Fibroblast of the conjunctiva (primary cell): ENCODE data around the gene PRKAG2.

Source experiments
- DNase-seq: peaks from one replicate; pipeline ENCODE4 v3.0.0-alpha.2; 2010; ENCODE audit warnings: low read depth

The PRKAG2 gene

DNA sequence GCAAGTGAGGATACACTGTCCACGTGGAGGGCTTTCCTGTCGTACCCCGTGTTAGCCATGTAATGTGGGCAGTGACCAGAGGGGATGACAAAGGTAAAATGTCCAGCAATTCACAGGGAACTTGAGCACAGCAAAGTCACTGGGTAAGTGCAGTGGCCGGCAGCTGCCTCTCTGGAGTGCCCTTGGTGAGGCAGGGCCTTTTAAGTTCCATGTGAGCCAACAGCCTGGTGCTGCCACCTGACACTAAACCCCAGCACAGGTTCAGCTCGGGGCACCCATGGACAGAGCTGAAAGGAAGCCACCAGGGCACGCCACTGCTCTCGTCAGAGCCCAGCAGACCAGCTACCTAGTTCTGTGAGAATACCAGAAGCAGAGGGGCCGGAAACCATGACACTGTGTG lies 168.3 kb downstream of the PRKAG2 start:
- DNase-seq = no peak

DNA sequence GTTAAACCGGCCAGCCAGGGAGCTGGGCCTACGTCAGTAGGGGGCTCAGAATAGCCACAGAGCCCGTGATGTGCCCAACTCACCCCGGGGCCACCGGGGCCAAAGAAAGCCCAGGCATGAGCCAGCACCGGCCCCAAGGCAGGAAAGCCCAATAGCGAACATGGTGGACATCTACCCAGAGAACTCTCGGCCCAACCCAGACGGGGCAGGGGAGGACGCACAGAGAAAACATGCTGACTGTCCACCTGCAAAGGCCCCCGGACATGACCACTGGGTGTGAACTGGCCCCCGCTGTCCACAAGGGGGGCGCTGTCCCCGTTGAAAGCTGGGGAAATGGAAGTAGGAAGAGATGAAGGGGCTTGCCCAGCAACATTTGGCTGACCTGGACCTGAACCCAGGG lies 169.2 kb downstream of the PRKAG2 start:
- DNase-seq = no peak

DNA sequence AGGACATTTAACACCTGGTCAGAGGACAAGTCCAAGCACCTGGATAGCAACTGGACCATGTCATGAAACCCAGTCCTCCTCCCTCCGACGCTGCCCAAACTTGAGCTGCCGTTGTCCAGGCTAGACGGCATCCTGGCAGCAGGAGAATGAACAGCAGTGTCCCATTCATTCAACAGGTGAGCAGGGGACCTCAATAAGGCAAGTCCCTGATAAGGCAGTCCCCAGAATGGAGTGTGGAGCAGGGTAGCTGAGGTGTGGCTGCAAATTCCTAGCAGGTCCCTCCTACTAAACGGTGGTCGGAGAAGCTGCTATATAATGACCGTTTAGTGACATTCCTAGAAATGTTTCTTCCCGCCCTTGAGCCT lies 169.8 kb downstream of the PRKAG2 start:
- DNase-seq = no peak

DNA sequence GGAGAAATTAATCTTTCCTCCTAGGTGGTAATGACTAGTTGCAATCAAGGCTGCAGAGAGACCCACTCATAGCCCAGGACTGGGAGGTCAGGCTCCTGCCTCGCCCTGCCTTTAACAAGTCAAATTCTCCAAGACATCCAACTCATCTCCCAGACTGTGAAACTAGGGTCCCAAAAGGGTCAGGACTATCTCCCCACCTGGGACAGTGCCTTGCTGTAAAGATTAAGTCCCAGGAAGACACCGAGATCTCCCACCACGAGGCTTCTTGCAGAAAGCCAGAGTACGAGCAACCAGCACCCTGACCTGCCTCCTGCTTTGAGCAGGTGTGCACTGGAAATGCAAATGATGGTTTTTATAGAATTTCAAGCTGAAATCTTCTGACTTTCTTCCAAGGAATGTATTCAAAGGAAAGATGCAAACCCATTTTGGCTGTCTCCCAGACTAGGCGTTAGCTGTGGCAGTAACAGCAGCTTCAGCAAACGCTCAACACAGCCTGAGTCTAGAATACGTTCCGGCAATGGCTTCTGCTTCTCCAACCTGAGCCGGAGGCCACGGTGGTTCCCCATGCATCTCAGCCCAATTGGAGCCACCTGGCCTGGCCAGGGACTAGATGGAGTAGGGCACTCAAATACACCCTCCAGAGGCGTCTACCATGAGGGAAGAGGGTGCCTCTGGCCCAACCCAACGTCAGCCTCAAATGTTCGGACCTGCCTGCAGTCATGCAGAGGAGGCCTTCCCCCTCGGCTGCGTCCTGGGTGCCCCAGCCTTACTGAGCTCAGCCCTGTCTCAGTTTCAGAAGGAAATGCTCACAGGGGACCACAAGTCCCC lies 170.4 kb downstream of the PRKAG2 start:
- DNase-seq = no peak

DNA sequence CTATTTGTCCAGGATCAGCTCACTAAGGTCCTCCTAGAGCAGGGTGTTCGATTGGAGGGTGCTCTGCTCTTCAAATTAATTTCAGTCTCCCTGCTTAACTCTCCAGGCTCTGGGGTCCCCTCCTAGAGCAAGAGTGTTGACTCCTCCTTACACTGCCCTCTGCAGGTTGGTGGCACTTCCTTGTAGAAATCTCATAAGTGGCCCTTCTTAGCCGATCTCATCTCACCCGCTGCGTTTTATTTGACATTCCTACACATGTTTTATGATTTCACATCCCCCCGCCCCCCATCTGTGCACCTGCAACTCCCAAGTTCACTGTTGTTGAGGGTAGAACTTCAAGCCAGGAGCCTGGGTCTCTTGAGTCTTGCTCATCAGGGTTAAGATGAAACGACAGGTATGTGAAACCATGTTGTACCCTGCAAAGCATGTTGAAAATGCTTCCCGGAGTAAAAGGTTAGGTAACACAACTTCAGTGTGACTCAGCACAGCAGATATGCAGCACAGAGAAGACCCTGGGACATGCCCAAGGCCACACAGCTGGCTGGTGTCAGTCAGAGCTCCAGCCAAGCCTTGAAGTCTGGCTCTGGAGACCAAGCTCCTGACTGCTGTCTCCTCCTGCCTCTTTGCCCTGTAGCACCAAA lies 171.2 kb downstream of the PRKAG2 start:
- peak; percentile 33 for DNase-seq

DNA sequence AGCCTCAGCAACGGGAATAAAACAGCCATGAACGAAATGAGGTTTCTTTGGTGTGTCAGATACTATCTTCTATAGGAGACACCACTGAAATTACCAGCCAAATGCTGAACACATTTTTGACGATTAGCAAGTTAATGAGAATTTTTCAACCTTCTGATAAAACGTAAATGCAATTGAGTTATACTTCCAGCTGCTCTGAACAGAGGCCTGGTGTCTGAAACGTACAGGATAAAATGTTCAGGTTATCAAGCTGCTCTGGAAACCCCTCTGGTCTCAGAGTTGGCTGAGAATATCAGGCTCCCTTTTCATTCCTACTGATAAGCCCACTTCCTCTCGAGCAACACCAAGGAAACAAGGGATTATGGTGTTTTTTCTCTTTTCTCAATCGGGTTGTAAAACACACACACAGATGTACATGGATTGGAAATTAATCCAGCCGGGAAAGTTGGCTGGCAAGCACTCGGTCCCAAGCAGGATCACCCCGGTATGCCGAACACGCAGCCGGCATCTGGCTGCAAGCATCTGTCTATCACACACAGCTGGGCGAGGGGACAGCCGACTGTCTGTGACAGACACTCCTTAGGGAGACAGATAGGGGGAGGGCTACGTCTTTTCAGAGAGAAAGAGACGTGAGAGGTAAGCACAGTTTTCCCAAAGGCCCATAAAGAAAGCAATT lies 171.8 kb downstream of the PRKAG2 start:
- no peak for DNase-seq

DNA sequence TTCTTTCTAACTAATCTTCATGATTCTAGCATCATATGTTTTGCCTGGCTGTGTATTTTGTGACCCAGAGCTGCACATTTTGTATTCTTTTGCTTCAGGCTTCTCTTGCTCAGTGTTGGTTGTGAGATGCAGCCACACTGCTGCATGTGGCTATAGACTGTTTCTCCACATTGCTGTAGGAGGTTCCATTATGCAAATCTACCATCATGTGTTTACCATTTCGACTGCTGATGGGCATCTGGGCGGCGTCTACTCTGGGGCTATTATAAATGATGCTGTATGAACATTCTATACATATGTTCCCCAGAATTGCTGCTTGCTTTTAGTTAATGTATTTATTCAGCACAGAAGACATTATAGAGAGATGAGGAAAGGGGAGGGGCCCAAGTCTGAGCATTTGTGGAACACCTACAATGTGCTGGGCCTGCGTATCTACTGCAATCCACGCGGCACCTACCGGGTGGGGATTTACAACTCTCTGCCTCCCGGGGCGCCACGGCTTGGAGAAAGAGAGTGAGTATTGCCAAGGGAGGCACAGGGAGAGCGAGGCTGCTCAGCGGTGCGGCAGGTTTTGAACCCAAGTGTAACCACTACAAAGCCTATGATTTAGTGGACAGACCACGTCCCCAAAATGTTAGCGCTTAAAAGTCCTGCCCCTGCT lies 172.5 kb downstream of the PRKAG2 start:
- DNase-seq = no peak

DNA sequence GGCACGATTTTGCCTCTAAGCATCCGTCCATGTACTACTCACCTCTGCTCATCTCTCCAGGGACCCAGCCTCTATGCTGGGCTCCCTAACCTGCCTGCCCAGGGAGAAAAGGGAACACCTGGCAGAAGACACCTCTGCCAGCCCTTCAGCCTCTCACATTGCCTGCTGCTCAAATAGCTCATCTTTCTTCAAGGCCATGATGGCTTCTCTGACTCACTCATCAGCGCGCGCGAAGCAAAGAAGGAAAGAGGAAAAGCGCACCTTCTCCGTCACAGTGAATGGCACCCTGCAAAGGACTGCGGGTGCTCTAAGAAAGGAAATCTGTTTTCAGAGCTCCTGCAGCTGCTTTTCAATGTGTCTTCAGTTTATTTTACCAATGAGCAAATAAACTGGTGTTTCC lies 174.0 kb downstream of the PRKAG2 start:
- DNase-seq = no peak

DNA sequence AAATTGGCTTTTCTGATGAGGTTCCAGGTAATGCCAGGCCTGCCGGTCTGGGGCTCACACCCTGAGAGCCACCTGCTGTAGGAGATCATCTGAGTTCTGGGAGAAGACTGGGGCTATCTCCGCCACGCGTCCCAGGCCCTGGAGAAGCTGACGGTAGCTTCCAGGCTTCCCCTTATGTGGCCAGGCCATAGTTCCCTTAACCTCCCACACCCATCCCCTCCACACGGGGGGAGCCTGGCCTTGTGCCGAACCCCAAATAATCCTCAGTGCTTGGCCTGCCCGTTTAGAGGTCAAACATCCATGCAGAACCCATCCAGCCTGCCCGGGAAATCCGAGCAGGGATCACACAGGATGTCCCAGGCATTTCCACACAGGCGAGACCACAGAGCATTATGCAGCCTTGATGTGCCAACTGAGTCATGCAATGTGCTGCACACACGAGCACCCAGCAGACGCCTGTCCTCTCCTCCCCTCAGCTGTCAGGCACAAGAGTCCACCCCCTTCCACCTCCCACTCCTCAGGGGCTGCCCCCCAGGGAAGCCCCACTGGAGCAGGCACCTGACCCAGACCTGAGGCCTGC lies 176.2 kb downstream of the PRKAG2 start:
- no peak for DNase-seq

DNA sequence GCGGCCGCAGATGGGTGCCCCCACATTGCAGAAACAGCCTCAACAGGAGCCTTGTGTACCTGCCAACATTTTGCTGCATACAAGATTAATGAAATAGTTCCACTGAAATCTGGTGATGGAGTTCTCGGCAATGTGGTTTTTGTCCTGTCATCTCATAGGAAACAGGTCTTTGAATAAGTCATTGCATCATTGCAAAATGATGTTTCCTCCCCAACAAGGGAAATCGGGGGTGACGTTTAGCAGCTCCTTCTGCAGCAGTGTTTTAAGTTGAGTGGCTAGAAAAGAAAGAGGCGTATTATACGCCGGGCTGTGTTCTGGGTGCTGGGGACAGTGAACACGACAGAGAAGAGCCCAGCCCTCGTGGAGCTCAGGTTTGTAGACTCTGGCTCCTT lies 177.0 kb downstream of the PRKAG2 start:
- no peak for DNase-seq

DNA sequence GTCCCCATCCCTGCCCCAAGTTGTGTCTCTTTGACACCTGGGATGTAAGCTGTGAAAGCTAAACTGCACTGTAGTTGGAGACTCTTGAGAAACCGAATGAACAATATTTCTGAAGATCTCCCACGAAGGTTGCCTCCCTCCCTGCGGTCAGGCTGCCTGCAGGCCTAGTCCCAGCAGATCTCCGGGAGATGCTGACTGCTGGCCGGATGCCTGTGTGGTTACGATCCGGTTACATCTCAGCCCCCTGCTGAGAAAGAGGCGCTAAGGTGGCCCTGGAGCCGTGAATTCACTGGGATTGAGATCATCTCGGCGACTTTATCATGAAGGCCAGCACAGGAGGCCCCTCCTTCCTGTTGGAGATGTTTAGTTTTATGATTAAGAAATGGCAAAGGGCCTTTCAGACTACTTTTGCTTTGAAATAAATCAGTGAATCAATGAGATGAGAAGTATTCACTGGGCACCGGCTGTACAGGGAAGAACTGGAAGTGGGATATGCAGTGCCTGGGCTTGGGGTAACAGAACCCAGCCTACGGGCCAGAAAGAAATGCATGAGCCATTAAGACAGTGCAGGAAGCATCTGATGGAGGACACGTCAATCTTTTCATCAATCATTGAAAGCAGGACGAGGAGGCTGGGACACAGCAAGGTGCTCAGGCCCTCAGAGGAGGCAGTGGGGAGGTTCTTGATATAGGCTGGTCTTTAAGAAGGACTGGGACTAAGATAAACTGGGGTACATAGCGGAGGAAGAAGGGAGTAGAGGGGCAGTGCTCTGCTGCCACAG lies 177.6 kb downstream of the PRKAG2 start:
- peak; percentile 82 for DNase-seq

DNA sequence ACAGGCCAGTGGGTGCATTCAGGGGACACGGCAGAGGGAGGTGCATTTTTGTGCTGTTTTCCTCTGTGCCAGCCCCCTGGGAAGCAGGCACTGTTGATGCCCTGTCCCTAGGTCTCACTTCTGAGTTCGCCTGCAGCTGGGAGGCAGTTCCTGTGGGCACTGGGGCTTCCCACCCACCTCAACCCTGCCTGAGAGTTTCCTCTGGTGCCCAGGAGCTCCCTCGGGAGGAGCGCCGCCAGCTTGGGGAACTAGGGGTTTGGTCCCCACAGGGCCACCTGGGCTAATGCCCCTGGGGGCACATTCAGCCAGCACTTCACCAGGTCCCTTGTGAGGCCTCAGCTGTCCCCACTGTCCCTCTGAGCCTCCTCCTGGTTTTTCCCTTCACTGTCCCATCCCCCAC lies 179.0 kb downstream of the PRKAG2 start:
- DNase-seq = no peak

DNA sequence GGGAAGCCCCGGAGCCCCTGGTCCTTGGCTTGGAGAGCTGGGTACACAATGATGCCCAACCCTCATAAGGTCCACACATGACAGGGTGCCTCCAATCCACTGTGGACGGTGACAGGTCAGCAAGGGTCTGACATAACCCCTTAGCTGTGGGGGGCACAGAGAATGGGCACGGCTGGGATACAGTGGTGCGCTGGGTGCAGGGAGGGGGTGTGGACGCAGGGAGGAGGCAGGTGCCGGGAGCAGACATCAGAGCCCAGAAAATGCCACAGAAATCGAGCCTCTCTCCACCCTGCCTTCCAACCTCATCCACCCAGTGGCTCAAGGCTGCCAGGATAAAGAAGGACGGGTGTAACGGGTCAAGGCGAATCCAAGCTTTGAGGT lies 179.4 kb downstream of the PRKAG2 start:
- no peak for DNase-seq

DNA sequence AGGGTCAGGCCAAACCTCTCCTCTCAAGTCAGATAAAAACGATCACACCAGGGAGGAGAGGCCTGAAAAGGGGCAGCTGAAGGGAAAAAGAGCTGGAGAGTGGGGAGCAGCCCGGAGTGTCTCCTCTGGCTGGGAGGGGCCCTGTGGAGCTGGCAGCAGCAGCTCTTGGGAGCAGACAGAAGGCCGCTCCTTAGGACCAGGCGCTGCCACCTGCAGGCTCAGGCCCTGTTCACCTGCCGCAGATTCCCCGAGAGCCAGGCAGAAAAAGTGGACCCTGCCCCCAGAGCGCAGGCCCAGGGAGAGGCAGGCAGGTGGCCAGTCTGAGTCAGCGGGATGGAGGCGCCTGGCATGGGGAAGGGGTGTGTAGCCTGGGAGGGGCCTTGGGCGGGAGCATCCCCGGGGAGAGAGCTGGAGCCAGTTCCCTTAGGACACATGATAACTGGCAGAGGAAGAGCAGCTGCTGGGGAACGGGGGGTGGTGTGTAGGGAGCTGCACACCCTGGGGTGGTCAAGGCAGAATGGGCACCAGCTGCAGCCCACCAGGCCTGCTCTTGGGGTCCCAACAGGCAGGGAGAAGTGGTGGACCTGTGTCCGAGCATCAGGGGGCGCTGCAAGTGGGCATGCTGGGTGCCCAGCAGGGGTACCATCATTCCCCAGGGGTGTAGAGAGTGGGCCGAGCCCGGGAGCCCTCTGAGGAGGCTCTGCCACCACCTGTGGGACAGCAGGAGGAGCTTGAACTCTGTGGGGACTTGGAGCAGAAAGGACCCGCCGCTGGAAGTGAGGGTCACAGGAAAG lies 180.0 kb downstream of the PRKAG2 start:
- no peak for DNase-seq

DNA sequence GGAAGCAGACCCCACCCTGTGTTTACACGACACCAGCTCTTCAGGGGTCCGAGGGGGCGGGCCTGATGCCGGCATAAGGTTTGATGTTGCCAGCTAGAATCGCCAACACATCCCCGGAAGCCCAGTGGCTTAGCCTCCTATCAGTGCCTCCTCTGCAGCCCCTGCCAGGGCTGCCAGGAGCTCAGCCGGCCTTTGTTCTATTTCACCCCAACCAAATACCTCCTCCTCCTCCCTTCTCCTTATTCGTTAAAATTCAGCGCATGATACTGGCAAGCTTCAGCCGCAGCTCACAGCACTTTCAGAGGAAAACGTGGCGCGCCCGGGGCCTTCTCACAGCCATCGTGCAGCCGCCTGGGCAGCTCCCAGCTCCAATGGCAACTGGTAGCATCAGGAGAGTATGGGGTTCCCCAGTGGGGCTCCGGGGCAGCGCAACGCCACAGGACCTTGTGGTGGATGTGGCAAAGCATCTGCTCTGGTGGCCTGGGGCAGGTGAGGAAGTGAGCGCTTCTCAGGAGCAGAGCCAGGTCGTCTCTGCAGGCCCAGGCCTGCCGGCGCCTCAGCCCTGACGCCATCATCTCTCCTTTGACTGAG lies 180.9 kb downstream of the PRKAG2 start:
- no peak for DNase-seq

DNA sequence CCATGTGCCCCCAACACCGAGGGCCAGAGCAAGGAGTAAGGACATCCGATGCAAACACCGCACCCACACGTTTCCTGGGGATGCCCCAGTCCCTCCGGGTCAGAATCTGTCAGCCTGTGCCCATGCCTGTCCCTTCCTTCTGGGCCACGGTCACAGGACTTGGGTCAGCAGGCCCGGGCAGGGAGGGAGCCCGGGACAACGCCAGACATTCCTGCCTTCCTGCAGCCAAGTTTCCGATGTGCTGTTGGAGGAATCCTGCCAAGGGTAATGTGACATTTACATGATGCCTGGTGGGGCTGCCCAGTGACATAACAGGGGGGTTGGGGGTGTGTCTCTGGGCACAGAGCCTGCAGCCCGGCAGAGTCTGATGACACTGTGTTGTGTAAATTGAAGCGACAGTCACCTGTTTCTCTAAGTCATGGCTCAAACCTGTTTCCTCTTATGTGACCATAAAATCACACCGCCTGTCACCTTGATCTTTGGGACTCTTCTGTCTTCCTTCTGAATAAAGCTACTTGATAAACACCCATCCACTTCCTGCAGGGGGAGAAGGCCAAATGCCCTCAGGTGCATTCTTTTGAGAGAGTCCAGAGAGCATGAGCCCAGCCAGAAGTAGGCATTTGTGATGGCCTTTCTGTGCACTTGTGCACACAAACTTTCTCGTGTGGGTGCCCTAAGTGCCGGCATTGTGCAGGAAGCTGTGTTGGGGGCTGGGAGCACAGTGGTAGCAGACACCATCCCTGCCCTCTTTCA lies 181.9 kb downstream of the PRKAG2 start:
- DNase-seq = no peak

DNA sequence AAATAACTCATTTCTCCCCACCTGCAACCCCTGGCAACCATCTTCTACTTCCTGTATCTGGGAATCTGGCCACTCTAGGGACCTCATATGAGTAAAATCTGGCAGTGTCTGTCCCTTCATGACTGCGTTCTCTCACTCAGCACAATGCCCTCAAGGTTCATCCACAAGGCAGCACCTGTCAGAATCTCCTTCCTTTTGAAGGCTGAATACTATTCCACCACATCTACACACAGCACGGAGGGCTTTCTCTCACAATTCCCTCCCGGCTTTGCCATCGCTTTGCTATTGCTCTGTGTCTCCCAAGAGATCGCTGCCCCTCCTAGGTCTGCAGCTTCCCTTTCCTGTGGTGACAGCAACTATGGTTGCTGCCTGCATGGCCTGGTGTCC lies 182.5 kb downstream of the PRKAG2 start:
- DNase-seq = no peak

DNA sequence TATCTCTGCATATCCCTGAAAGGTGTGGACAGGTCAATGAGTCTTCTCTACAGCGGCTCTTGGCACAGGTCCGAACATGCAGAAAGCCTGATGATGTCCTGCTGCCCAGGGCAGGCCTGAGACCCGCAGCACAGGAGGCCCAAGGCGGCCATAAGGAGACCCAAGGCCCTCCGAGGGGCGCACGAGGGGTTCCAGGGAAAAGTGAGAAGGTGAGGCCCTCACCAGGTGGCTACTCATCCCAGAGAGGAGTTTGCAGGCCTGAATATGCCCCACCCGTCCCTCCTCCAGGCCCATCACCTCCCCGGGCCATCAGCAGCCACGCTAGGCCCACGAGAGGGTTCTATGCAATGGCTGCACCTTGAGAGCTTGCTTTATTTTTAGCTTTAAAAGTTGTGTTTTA lies 183.8 kb downstream of the PRKAG2 start:
- DNase-seq = no peak

DNA sequence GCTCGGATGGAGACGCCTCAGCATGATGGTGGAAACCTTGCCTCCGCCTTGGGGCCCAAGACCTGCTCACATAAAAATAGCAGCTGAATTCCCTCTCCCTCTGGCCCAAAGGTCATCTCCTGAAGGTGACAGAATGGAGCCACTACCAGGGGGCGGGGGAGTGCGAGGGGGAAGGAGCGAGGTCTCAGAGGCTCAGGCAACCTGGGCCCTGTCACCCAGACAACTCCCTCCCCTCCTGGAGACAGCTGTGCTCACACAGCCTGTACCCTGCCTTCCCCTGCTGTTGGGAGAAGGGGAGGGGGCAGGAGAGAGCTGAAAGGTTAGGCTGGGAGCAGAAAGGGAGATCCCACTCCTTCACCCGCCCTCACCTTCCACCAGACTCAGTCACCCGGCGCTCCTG lies 184.2 kb downstream of the PRKAG2 start:
- no peak for DNase-seq

DNA sequence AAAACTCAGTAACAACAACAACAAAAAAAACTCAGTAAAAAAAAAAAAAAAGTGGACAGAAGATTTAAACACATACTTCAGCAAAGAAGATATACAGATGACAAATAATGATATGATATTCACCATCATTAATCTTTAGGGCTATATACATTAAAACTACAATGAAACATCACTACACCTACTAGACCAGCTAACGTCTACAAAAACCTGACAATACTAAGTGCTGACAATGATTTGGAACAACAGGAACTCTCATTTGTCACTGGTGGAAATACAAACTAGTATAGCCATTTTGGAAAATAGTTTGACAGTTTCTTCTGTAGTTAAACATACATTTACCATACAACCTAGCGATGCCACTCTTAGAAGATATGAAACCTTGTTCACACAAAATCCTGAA lies 185.5 kb downstream of the PRKAG2 start:
- no peak for DNase-seq
